Thoracic aorta (tissue), 2 donors: ENCODE data around the gene PTPN14. TPM values are rescaled to one million over a fixed set of nuclear protein-coding genes. Genes with fewer than 3 reads are reported as not detected.

Experiments used
- ATAC-seq: fragments of 150-250 bp; one replicate; pipeline ENCODE4 v1.8.0; 2017; ENCODE audit warnings: low read depth; ENCODE audit not compliant: insufficient number of reproducible peaks, low FRiP score
- DNase-seq: peaks from one replicate; pipeline ENCODE4 v3.0.0-alpha.2; 2020; ENCODE audit warnings: low spot score
- H3K27ac ChIP-seq, 2 donors: fragments of 200-600 bp; sonication (generic); 1 replicate in 1 of 2; 2 replicates in 1 of 2; pipeline ENCODE4 v1.5.1; 2016; ENCODE audit warnings: mild to moderate bottlenecking in 2 of 2, moderate library complexity in 2 of 2
- H3K27me3 ChIP-seq: fragments of 200-600 bp; sonication (generic); replicated peaks from 2 replicates; pipeline ENCODE4 v1.6.0; 2016; ENCODE audit warnings: mild to moderate bottlenecking; ENCODE audit not compliant: insufficient read depth
- H3K36me3 ChIP-seq: fragments of 200-600 bp; sonication (generic); one replicate; pipeline ENCODE4 v1.5.1; 2016
- H3K4me1 ChIP-seq, 2 donors: fragments of 200-600 bp; sonication (generic); 1 replicate in 1 of 2; 2 replicates in 1 of 2; pipeline versions ENCODE4 v1.5.1 to v1.6.0; 2016; ENCODE audit warnings: low read depth in 2 of 2, mild to moderate bottlenecking in 1 of 2; ENCODE audit not compliant: control insufficient read depth in 1 of 2
- H3K4me3 ChIP-seq: fragments of 200-600 bp; sonication (generic); 2 replicates; pipeline ENCODE4 v1.5.1; 2016; ENCODE audit warnings: mild to moderate bottlenecking
- H3K9me3 ChIP-seq: fragments of 200-600 bp; sonication (generic); 2 replicates; pipeline ENCODE4 v1.5.1; 2016
- total RNA-seq, 2 donors: library from RNA; depleted of rRNA; stranded (reverse); fragments of >200 nt; gene quantifications; one replicate each; pipeline versions ENCODE4 v1.1.0 to v1.2.3, GENCODE V29; 2016
- TF ChIP-seq, protein P1 (sequence below): fragments of 200-600 bp; sonication (generic); IDR thresholded peaks from one replicate; pipeline ENCODE4 v1.5.1; 2019; ENCODE audit warnings: antibody characterized with exemption

PTPN14 gene
- total RNA-seq, 2 donors from 2014 or later = 33.3 to 63.8 TPM

DNA sequence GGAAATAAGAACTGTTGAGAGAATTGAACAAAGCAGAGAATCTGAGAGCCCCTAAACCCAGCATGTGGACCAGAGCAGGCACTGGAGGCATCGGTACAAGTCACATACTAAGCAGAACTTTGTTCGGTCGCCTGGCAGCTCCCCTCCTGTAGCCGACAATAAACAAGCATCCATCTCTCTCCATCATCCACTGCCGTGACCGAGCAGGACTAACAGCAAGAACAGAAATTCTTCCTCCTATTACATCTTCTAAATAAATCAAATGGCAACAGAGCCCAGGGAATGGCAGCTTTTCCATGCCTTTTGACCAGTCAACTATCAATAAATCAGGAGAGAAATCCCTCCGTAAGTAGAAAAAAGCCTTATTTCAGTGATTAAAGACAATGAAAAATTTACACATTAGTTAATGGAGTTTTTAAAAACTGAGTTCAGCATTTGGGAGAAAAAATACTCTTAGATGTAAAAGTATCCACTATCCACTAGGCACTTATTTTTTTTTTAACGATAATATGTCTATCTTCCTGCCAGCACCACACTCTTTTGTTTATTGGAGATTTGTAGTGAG, 36.5 kb downstream of the PTPN14 start:
- Histone ChIP-seq H3K27ac (no peak overlapping the region), H3K4me1 (peaks cover 0 to 19% of the 10 kb centered on the region in 2 donors), H3K9me3 (no peaks in the 10 kb centered on the region), H3K27me3 (no peaks in the 10 kb centered on the region), H3K36me3 (no peaks in the 10 kb centered on the region), H3K4me3 (no peak overlapping the region)
- no peak for ATAC-seq
- DNase-seq = no peak
- TF ChIP-seq, protein P1, sequence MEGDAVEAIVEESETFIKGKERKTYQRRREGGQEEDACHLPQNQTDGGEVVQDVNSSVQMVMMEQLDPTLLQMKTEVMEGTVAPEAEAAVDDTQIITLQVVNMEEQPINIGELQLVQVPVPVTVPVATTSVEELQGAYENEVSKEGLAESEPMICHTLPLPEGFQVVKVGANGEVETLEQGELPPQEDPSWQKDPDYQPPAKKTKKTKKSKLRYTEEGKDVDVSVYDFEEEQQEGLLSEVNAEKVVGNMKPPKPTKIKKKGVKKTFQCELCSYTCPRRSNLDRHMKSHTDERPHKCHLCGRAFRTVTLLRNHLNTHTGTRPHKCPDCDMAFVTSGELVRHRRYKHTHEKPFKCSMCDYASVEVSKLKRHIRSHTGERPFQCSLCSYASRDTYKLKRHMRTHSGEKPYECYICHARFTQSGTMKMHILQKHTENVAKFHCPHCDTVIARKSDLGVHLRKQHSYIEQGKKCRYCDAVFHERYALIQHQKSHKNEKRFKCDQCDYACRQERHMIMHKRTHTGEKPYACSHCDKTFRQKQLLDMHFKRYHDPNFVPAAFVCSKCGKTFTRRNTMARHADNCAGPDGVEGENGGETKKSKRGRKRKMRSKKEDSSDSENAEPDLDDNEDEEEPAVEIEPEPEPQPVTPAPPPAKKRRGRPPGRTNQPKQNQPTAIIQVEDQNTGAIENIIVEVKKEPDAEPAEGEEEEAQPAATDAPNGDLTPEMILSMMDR = no peak

DNA sequence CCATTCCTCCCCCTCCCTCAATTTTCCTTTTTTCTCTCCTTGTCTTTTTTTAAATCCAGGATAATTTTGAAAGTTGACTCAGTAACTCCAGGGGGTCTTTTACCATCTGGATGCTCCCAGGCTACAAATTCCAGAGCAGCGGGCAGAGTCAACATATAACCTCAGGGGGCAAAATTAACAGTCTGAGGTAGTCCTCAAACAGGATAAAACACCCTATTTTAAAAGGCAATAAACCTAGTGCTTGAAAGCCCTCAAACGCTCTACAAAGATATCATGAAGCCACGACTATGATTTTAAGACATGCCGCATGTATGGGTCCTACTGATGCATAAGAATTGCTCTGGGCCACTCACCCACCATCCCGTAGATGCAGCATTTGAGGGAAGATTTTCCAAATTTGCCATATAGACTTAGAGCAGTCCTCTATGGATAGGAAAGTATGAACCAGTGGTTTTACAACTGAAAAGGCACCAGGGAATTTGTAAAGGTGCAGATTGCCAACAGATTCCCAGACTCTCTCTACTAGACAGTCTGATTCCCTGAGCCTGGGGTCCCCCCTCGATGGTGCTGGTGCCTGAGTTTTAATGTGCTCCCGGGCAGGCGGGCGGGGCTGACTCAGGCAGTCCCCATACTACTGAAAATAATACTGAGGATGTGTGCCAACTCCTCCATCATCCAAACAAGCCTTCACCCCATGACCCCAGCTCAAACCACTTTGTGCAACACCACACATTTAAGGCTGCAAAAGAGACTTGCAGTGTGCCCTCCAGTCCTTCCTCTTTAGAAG, 37.2 kb downstream of the PTPN14 start:
- H3K9me3 ChIP-seq = no peaks in the 10 kb centered on the region
- DNase-seq = no peak
- no peak overlapping the region for H3K4me3 ChIP-seq
- no peak for ATAC-seq
- TF ChIP-seq, protein P1 = no peak
- no peak overlapping the region for H3K27ac ChIP-seq
- H3K4me1 ChIP-seq = peaks cover 0 to 19% of the 10 kb centered on the region in 2 donors
- H3K36me3 ChIP-seq = no peaks in the 10 kb centered on the region
- H3K27me3 ChIP-seq = no peaks in the 10 kb centered on the region

- DNase-seq (no peak), ATAC-seq (no peak)
- no peaks in the 10 kb centered on the region for H3K9me3 ChIP-seq
- H3K36me3 ChIP-seq = no peaks in the 10 kb centered on the region
- TF ChIP-seq, protein P1 = no peak
- no peak overlapping the region for H3K4me3 ChIP-seq
- H3K27ac ChIP-seq = no peak overlapping the region
- H3K4me1 ChIP-seq = peaks cover 0 to 19% of the 10 kb centered on the region in 2 donors
- H3K27me3 ChIP-seq = no peaks in the 10 kb centered on the region
These were observed 38.0 kb downstream of the PTPN14 start for GRCh38 chr1:214513394-214513793.

DNA sequence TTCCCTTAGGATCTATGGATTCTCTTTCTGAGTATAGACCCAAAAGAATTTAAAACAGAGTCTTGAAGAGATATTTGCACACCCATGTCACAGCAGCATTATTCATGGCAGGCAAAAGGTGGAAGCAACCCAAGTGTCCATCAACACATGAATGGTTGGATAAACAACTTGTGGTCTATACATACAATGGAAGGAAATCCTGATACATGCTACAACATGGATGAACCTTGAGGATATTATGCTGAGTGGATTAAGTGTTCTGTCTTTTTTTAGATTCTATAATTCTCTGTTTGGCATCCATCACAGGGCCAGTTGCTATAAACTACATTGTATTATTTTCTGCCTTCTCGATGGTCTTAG, 39.8 kb downstream of the PTPN14 start:
- TF ChIP-seq, protein P1 = no peak
- no peak overlapping the region for H3K4me3 ChIP-seq
- no peak for ATAC-seq
- no peaks in the 10 kb centered on the region for H3K27me3 ChIP-seq
- H3K9me3 ChIP-seq = no peaks in the 10 kb centered on the region
- H3K27ac ChIP-seq = no peak overlapping the region
- peaks cover 0 to 19% of the 10 kb centered on the region in 2 donors for H3K4me1 ChIP-seq
- no peaks in the 10 kb centered on the region for H3K36me3 ChIP-seq
- no peak for DNase-seq

- Histone ChIP-seq H3K4me1 (peaks cover 0 to 15% of the 10 kb centered on the region in 2 donors), H3K9me3 (no peaks in the 10 kb centered on the region), H3K27me3 (no peaks in the 10 kb centered on the region), H3K27ac (no peak overlapping the region), H3K36me3 (no peaks in the 10 kb centered on the region), H3K4me3 (no peak overlapping the region)
- DNase-seq (no peak), ATAC-seq (no peak)
- TF ChIP-seq, protein P1 = no peak
These were observed 40.3 kb downstream of the PTPN14 start for GRCh38 chr1:214510914-214511638.
